GM18502 (cell line): ENCODE data around the gene VPS13D.

Experiments
- ATAC-seq: cut with Tn5 transposase; IDR thresholded peaks from one replicate; pipeline ENCODE4 v1.9.1; 2021; ENCODE audit warnings: mild to moderate bottlenecking; ENCODE audit not compliant: unreplicated experiment, poor library complexity

Gene VPS13D

GRCh38 chr1:12279728-12280464 is 50.1 kb downstream of the VPS13D start:
- no peak for ATAC-seq

DNA sequence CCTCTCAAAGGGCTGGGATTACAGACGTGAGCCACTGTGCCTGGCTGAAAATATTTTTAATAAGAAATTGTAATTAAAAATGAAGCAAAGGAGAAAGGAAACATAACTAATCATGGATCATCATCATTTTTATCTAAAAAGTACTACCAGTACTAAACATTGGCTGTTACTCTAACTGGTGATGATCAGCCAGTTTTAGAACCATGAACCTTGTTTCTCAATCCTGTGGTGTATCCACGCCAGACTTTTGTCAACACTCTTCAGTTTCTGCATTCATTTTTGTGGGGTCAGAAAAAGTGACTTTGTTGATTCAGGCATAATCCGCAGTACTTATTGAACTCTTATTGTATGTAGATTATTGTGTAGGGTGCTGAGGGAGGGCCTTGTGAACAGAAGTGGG is 52.3 kb downstream of the VPS13D start:
- no peak for ATAC-seq

GRCh38 chr1:12284486-12284885 is 54.7 kb downstream of the VPS13D start:
- no peak for ATAC-seq

- no peak for ATAC-seq
These were observed 55.8 kb downstream of the VPS13D start for GRCh38 chr1:12285496-12286143.

DNA sequence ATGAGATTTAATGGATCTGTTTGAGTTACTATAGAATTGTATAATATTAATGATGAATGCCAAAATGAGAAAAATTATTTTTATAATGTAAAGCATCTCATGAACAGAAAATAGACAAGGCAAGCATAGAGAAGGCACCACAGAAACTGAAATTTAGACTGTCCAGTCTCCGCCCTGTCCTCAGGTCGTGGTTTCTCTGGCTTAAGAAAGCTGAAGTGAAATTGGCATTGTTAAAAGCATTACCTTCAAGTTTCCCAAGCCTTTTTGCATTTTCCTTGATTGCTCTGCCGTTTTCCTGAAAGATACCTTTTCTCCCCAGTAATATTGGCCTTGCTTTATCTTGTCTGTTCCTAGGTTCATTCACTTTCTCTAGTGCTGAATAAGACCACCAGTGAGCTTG is 58.0 kb downstream of the VPS13D start:
- ATAC-seq, result no peak

DNA sequence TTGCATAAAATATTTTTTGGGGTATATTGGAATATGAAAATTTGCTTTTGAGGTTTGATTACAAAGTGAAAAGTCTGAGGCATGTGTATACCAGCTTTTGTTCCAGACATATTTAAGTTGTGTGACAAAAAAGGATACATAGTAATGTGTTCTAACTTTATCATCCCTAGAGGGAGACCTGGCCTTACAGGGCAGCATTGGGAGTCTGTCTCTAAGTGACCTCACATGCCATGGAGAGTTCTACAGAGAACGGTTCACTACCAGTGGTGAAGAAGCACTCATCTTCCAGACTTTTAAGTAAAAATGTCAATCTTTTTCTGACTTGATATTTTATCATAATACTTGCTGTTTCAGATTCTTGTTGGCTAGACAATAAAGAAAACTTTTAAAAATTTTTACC is 61.0 kb downstream of the VPS13D start:
- no peak for ATAC-seq

- ATAC-seq, result no peak
These were observed 63.6 kb downstream of the VPS13D start for GRCh38 chr1:12293416-12293815.

DNA sequence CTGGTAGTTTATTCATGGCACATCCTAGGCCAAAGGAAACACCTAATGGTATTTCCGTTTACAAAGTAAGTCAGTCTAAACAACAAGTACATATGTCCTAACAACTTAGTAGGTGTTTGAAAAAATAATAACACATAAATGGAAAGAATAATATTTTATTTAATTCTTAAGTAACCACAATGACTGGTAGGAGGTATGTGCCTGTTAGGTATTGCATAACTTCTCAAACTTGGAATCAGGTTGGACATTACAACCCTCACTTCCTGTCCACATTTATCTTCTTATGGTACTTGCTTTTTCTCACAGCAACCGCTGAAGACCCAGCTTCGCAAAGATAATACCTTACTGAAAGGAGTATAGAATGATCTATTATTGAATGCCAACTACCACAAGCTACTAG is 64.2 kb downstream of the VPS13D start:
- ATAC-seq, result no peak

DNA sequence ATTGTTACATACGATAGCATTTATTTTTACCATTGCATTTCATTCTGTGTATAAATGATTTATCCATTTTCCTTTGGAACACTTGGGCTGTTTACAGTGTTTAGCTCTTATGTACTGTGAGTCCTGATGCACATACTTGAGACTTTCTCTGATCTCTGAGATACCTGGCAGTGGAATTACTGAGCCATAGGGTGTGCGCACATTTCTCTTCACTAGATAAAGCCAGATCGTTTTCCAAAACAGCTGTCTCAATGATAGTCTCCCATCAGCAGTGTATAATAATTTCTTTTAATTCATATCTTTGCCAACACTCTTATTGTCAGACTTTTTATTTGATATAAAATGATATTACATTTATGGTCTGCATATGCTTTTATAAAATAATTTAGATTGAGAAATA is 66.2 kb downstream of the VPS13D start:
- ATAC-seq, result no peak

- no peak for ATAC-seq
These were observed 66.8 kb downstream of the VPS13D start for GRCh38 chr1:12296623-12297022.

- ATAC-seq, result no peak
These were observed 70.9 kb downstream of the VPS13D start for GRCh38 chr1:12300706-12301105.

DNA sequence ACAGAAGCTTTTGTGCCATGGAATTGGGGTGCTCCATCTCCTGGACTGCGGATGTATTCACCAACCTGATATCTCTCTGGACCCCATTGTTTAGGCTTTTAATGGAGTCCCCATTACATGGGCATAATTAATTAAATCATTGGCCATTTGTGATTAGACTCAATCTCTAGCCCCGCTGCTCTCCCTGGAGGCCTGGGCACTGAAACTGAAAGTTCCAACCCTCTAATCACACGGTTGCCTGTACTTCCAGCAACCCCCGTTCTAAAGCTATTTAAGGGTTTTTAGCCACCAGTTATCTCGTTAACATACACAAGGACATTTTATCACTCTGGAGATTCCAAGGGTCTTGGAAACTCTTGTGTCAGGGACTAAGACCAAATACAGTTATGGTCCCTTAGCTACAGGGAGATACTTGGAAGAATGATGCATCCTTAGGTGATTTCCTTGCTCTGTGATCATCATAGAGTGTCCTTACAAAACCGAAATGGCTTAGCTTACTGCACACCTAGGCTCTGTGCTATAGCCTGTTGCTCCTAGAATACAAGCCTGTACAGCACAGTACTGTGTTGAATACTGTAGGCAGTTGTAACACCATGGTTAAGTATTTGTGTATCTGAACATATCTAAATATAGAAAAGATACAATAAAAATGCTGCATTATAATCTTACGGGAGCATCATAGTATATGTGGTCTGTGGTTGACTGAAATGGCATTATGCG is 71.8 kb downstream of the VPS13D start:
- ATAC-seq, result no peak

DNA sequence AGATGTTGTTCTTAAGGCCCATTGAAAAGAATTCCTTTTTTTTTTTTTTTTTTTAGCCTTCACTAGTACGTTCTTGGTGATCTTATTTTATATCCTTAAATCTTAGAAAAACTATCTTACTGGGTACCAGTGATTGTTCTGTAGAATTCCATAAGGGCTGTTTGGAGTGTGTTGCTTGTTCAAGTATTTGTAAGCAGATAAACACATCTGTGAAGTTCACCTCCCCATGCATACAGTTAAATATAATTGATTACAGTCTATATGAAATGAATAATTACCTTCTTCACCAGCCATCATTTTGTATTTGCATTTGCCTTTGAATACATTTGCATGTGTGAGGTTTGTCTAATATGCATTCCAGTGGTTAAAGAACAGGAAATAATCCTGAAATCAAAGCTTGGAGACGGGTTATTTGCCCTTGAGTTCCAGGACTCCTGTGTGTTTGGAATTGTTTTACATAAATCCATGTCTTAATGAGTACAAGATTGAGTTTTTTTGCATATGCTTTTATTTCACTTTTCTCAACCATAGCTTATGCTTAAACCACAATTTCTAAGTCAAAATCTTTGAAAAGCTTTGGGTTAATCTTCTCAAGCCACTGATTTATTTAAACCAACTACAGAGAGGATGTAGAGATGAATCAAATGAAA is 73.1 kb downstream of the VPS13D start:
- no peak for ATAC-seq

GRCh38 chr1:12305377-12305776 is 75.5 kb downstream of the VPS13D start:
- no peak for ATAC-seq

- no peak for ATAC-seq
These were observed 80.2 kb downstream of the VPS13D start for GRCh38 chr1:12309783-12310742.

DNA sequence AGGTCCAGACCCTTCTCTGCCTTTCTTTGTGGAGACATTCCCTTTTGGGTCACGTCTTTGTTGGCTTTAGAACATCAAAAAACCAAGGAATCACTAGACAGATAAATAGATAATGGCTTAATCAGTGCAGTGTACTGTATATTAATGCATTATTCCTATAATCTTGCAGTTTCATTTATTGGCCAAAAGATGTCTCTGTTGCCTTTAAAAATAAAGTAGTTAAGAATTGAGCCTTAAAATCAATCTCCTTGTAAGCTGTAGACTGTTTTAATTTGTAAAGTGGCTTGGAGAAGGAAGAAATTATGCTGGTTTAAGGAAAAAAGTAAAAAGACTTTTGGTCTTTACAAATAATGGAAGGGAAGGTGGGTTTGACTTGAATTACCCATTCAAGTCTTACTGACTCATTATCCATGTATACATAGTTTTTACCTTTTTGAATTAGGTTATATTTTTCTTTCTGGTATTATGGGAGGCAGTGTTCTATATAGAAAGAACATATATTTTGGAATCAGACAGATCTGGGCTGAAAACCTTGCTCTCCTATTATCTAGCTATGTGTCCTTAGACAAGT is 84.6 kb downstream of the VPS13D start:
- ATAC-seq, result no peak

GRCh38 chr1:12315146-12315545 is 85.3 kb downstream of the VPS13D start:
- no peak for ATAC-seq

DNA sequence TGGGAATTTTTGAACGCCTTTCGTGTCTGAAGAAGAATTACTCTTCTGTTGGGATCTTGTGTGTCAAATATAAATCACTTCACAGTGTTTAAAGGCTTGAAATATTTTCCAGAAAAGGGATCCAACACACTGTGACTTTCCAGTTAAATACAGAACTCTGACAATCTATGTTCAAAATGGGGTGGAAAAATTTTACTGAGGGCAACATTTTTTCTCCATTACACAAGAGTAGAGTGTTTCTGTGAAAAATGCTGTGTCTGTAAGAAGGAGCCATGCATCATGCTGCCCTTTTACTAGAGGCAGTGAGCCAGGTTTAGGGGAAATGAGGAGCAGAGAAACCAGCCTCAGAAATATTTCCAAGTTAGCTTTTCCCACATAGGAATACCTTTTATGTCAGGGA is 86.5 kb downstream of the VPS13D start:
- no peak for ATAC-seq

- ATAC-seq, result no peak
These were observed 90.7 kb downstream of the VPS13D start for GRCh38 chr1:12320486-12320885.

DNA sequence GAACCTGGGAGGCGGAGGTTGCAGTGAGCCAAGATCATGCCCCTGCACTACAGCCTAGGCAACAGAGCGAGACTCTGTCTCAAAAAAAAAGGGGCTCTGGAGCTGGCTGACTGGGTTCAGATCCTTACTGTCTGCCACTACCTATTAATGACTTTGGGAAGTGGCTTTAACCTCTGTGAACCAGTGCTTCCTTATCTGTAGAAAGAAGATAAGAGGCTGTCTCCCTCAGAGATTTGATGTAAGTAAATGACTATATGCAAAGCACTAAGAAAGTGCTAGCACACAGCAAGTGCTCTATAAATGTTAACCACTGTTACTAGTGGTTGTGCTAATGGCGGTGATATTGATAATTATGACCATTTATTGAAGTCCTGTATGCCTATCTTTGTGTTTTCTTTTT is 94.6 kb downstream of the VPS13D start:
- no peak for ATAC-seq
